Activated CD8-positive, alpha-beta memory T cell treated with anti-CD3 and anti-CD28 coated beads for 24 hours (primary cell): ENCODE data around the gene TUBB2A.
"Not testable (repeated sequence)": the region's sequence is repeated elsewhere in the genome, so short reads cannot be mapped to it uniquely, and the experiment has no call there.

Source experiments
- DNase-seq: peaks from one replicate; pipeline ENCODE4 v3.0.0-alpha.2; 2020

The TUBB2A gene

GRCh38 chr6:3157131-3157933 is at the start of gene TUBB2A:
TSS of gene TUBB2A (minus strand) at chr6:3157544. CDS start at chr6:3157463, 81 bp downstream.
- peak; percentile 95 for DNase-seq

GRCh38 chr6:3206339-3207015 is 49.1 kb upstream of the TUBB2A start:
- DNase-seq: no peak

GRCh38 chr6:3205913-3206312 is 48.6 kb upstream of the TUBB2A start:
- no peak for DNase-seq

GRCh38 chr6:3204921-3205320 is 47.6 kb upstream of the TUBB2A start:
- no peak for DNase-seq

- no peak for DNase-seq
These were observed 45.8 kb upstream of the TUBB2A start for GRCh38 chr6:3202999-3203696.

GRCh38 chr6:3201388-3201787 is 44.0 kb upstream of the TUBB2A start:
- DNase-seq: no peak

- no peak for DNase-seq
These were observed 43.3 kb upstream of the TUBB2A start for GRCh38 chr6:3200682-3201081.

GRCh38 chr6:3199382-3199781 is 42.0 kb upstream of the TUBB2A start:
- no peak for DNase-seq

- DNase-seq: not testable (repeated sequence)
These were observed 40.4 kb upstream of the TUBB2A start for GRCh38 chr6:3197734-3198133.

- DNase-seq: no peak
These were observed 39.4 kb upstream of the TUBB2A start for GRCh38 chr6:3196770-3197169.

GRCh38 chr6:3195695-3196497 is 38.6 kb upstream of the TUBB2A start:
- DNase-seq: no peak

- DNase-seq: no peak
These were observed 38.0 kb upstream of the TUBB2A start for GRCh38 chr6:3195420-3195694.

GRCh38 chr6:3194535-3195419 is 37.4 kb upstream of the TUBB2A start:
- no peak for DNase-seq

- DNase-seq: no peak
These were observed 35.9 kb upstream of the TUBB2A start for GRCh38 chr6:3193102-3193849.

- DNase-seq: no peak
These were observed 33.4 kb upstream of the TUBB2A start for GRCh38 chr6:3190779-3191178.

- DNase-seq: no peak
These were observed 32.7 kb upstream of the TUBB2A start for GRCh38 chr6:3190056-3190455.

GRCh38 chr6:3189192-3189591 is 31.8 kb upstream of the TUBB2A start:
- not testable (repeated sequence) for DNase-seq

- DNase-seq: no peak
These were observed 30.9 kb upstream of the TUBB2A start for GRCh38 chr6:3188262-3188661.

- no peak for DNase-seq
These were observed 29.6 kb upstream of the TUBB2A start for GRCh38 chr6:3186974-3187382.

- DNase-seq: no peak
These were observed 25.7 kb upstream of the TUBB2A start for GRCh38 chr6:3183066-3183465.

- no peak for DNase-seq
These were observed 23.8 kb upstream of the TUBB2A start for GRCh38 chr6:3181105-3181504.
